SK-N-SH treated with all-trans-retinoic acid at 6 μM for 48 hours (cell line): Measurements from ENCODE around the gene NEDD1.

Experiments used
- ATAC-seq: fragments of 200-7000 bp; cut with Tn5 transposase; 3 replicates; pipeline ENCODE4 v1.9.1; 2020; ENCODE audit warnings: mild to moderate bottlenecking, moderate library complexity
- ARNTL ChIP-seq: fragments of 450-650 bp; formaldehyde crosslinking; IDR thresholded peaks from 2 replicates; pipeline ENCODE4 v1.5.0; 2020; ENCODE audit warnings: low read depth, mild to moderate bottlenecking, moderate library complexity, borderline replicate concordance
- BACH2 ChIP-seq: fragments of 250-450 bp; sonication (Bioruptor Pico); IDR thresholded peaks from 2 replicates; pipeline ENCODE4 v1.9.0; 2021; ENCODE audit warnings: mild to moderate bottlenecking, borderline replicate concordance
- CSDC2 ChIP-seq: fragments of 250-450 bp; sonication (Bioruptor Pico); IDR thresholded peaks from 2 replicates; pipeline ENCODE4 v1.5.0; 2020; ENCODE audit warnings: mild to moderate bottlenecking, moderate library complexity
- ISL1 ChIP-seq: fragments of 250-450 bp; sonication (Bioruptor Pico); IDR thresholded peaks from 2 replicates; pipeline ENCODE4 v2.1.2; 2022; ENCODE audit warnings: mild to moderate bottlenecking, moderate library complexity
- OSR1 ChIP-seq: fragments of 250-450 bp; sonication (Bioruptor Pico); IDR thresholded peaks from 2 replicates; pipeline ENCODE4 v1.8.0; 2022; ENCODE audit warnings: moderate library complexity, mild to moderate bottlenecking, inconsistent platforms
- PATZ1 ChIP-seq: fragments of 250-450 bp; sonication (Bioruptor Pico); IDR thresholded peaks from 2 replicates; pipeline ENCODE4 v1.8.0; 2020; ENCODE audit warnings: mild to moderate bottlenecking, moderate library complexity, borderline replicate concordance
- POU6F1 ChIP-seq: fragments of 250-450 bp; sonication (Bioruptor Pico); IDR thresholded peaks from 2 replicates; pipeline ENCODE4 v1.8.0; 2021; ENCODE audit warnings: low read depth, mild to moderate bottlenecking, moderate library complexity, borderline replicate concordance
- PPARA ChIP-seq: fragments of 250-450 bp; sonication (Bioruptor Pico); IDR thresholded peaks from 2 replicates; pipeline ENCODE4 v1.5.0; 2020; ENCODE audit warnings: mild to moderate bottlenecking, borderline replicate concordance
- SNAI2 ChIP-seq: fragments of 250-450 bp; sonication (Bioruptor Pico); IDR thresholded peaks from 2 replicates; pipeline ENCODE4 v1.5.0; 2020; ENCODE audit warnings: mild to moderate bottlenecking, moderate library complexity
- TCF4 ChIP-seq: fragments of 250-450 bp; sonication (Bioruptor Pico); IDR thresholded peaks from 2 replicates; pipeline ENCODE4 v1.8.0; 2021; ENCODE audit warnings: mild to moderate bottlenecking, moderate library complexity, borderline replicate concordance
- TOX ChIP-seq: fragments of 250-450 bp; sonication (Bioruptor Pico); IDR thresholded peaks from 2 replicates; pipeline ENCODE4 v1.8.0; 2021; ENCODE audit warnings: mild to moderate bottlenecking, moderate library complexity, borderline replicate concordance
- TSHZ2 ChIP-seq: fragments of 250-450 bp; sonication (Bioruptor Pico); IDR thresholded peaks from 2 replicates; pipeline ENCODE4 v1.5.0; 2020; ENCODE audit warnings: mild to moderate bottlenecking, moderate library complexity
- ZC3H10 ChIP-seq: fragments of 250-450 bp; sonication (Bioruptor Pico); IDR thresholded peaks from 2 replicates; pipeline ENCODE4 v1.5.1; 2021; ENCODE audit warnings: mild to moderate bottlenecking, moderate library complexity
- ZFP3 ChIP-seq: fragments of 250-450 bp; sonication (Bioruptor Pico); IDR thresholded peaks from 2 replicates; pipeline ENCODE4 v1.5.0; 2020; ENCODE audit warnings: mild to moderate bottlenecking, moderate library complexity
- ZFP30 ChIP-seq: fragments of 450-650 bp; formaldehyde crosslinking; IDR thresholded peaks from 2 replicates; pipeline ENCODE4 v1.5.0; 2022; ENCODE audit warnings: mild to moderate bottlenecking, moderate library complexity
- ZNF565 ChIP-seq: fragments of 450-650 bp; formaldehyde crosslinking; conservative IDR thresholded peaks from 2 replicates; pipeline ENCODE4 v1.5.0; 2020; ENCODE audit warnings: low read depth, mild to moderate bottlenecking, moderate library complexity
- ZNF70 ChIP-seq: fragments of 450-650 bp; formaldehyde crosslinking; IDR thresholded peaks from 2 replicates; pipeline ENCODE4 v1.5.0; 2020; ENCODE audit warnings: mild to moderate bottlenecking, moderate library complexity
- ZNF8 ChIP-seq: fragments of 450-650 bp; formaldehyde crosslinking; IDR thresholded peaks from 2 replicates; pipeline ENCODE4 v1.5.0; 2020; ENCODE audit warnings: mild to moderate bottlenecking, moderate library complexity

NEDD1 gene

GRCh38 chr12:96908423-96908675, 1.3 kb downstream of the NEDD1 start:
- ATAC-seq, result no peak

GRCh38 chr12:96912261-96912660, 5.2 kb downstream of the NEDD1 start:
- ATAC-seq, result no peak

More at GRCh38 chr12:96908423-96908675, 1.3 kb downstream of the NEDD1 start:
- TF ChIP-seq PPARA, result no peak
- no peak for TF ChIP-seq CSDC2
- TF ChIP-seq ISL1 (CRISPR knock-in tag), result no peak
- no peak for TF ChIP-seq BACH2 (CRISPR knock-in tag)
- no peak for TF ChIP-seq ZFP30 (CRISPR knock-in tag)
- TF ChIP-seq TOX (CRISPR knock-in tag), result no peak
- TF ChIP-seq PATZ1 (CRISPR knock-in tag), result no peak
- TF ChIP-seq POU6F1 (CRISPR knock-in tag), result no peak
- no peak for TF ChIP-seq SNAI2 (CRISPR knock-in tag)
- TF ChIP-seq ZFP3 (CRISPR knock-in tag), result no peak
- TF ChIP-seq ZNF565 (CRISPR knock-in tag), result no peak
- no peak for TF ChIP-seq ARNTL (CRISPR knock-in tag)
- no peak for TF ChIP-seq TSHZ2 (CRISPR knock-in tag)
- TF ChIP-seq ZC3H10 (CRISPR knock-in tag), result no peak

GRCh38 chr12:96912943-96913342, 5.9 kb downstream of the NEDD1 start:
- ATAC-seq, result no peak
- no peak for TF ChIP-seq ZFP30 (CRISPR knock-in tag)
- TF ChIP-seq ZNF8 (CRISPR knock-in tag), result no peak
- no peak for TF ChIP-seq TOX (CRISPR knock-in tag)

More at GRCh38 chr12:96912261-96912660, 5.2 kb downstream of the NEDD1 start:
- peak; percentile 35; the same call in 1 of the 2 replicates for TF ChIP-seq ISL1 (CRISPR knock-in tag)
- no peak for TF ChIP-seq TSHZ2 (CRISPR knock-in tag)

- TF ChIP-seq PPARA, result no peak
- TF ChIP-seq TOX (CRISPR knock-in tag), result no peak
- TF ChIP-seq ZNF565 (CRISPR knock-in tag), result no peak
- TF ChIP-seq ZNF70, result no peak
- TF ChIP-seq SNAI2 (CRISPR knock-in tag), result no peak
- TF ChIP-seq ZNF8 (CRISPR knock-in tag), result no peak
- no peak for TF ChIP-seq ZC3H10 (CRISPR knock-in tag)
- no peak for ATAC-seq
These were observed 12.6 kb downstream of the NEDD1 start for GRCh38 chr12:96919510-96920210.

GRCh38 chr12:96948782-96949181, 41.7 kb downstream of the NEDD1 start:
- no peak for TF ChIP-seq TCF4 (CRISPR knock-in tag)
- no peak for TF ChIP-seq ZFP3 (CRISPR knock-in tag)
- no peak for TF ChIP-seq ZFP30 (CRISPR knock-in tag)
- TF ChIP-seq OSR1, result no peak
- TF ChIP-seq ZNF70, result no peak
- no peak for ATAC-seq
